Measurements from ENCODE around the gene TENT4B.

- no peak for TF ChIP-seq POLR2A (IDR thresholded peaks at IDR 0.05)
- no peak for TF ChIP-seq CTCF (IDR thresholded peaks at IDR 0.05)
These were observed 20.2 kb downstream of the TENT4B start for GRCh38 chr16:50173316-50173715.
